CD4-positive, alpha-beta memory T cell (primary cell): ENCODE data around the gene NPAS1. TPM values are rescaled to one million over a fixed set of nuclear protein-coding genes. Genes with fewer than 3 reads are reported as not detected.
A peak's percentile ranks its signal among the peaks of the same experiment; 100 is the strongest.

Source experiments
- CTCF ChIA-PET: fragments of 350-600 bp; sonication (Branson Sonifier 250); formaldehyde crosslinking; loops from one replicate; lab custom pipeline; 2021; ENCODE audit warnings: inconsistent platforms; ENCODE audit not compliant: partially characterized antibody; lab: Charles Lee
- POLR2A ChIA-PET: fragments of 350-600 bp; sonication (Branson Sonifier 250); formaldehyde crosslinking; loops from one replicate; lab custom pipeline; 2021; ENCODE audit not compliant: partially characterized antibody; lab: Charles Lee
- DNase-seq, 5 donors: peaks; one replicate each; pipeline versions ENCODE4 v3.0.0 to v3.0.0-alpha.2; 2020 to 2022; ENCODE audit warnings: mixed read lengths in 1 of 5
- H3K27ac ChIP-seq: one replicate; pipeline ENCODE4 v1.7.0; 2013; ENCODE audit warnings: low read depth, low read length
- H3K27me3 ChIP-seq: 2 replicates; pipeline ENCODE4 v1.7.0; 2013; ENCODE audit warnings: mild to moderate bottlenecking, low read length, moderate library complexity; ENCODE audit not compliant: insufficient read depth
- H3K36me3 ChIP-seq: 2 replicates; pipeline ENCODE4 v1.7.0; 2013; ENCODE audit warnings: mild to moderate bottlenecking, low read length, moderate library complexity; ENCODE audit not compliant: insufficient read depth
- H3K4me1 ChIP-seq: 2 replicates; pipeline ENCODE4 v1.7.0; 2013; ENCODE audit warnings: mild to moderate bottlenecking, low read length, moderate library complexity; ENCODE audit not compliant: insufficient read depth
- H3K4me3 ChIP-seq, 2 donors: one replicate each; pipeline ENCODE4 v1.7.0; 2013; ENCODE audit warnings: low read length in 2 of 2, mild to moderate bottlenecking in 1 of 2
- H3K9me3 ChIP-seq, 2 donors: one replicate each; pipeline ENCODE4 v1.7.0; 2013; ENCODE audit warnings: low read length in 2 of 2, control low read depth in 1 of 2; ENCODE audit not compliant: control insufficient read depth in 1 of 2
- H3K27ac Mint-ChIP-seq, 7 donors: one replicate each; pipeline ENCODE4 v1.8.0; 2020 to 2021; ENCODE audit warnings: mixed read lengths in 7 of 7, mild to moderate bottlenecking in 6 of 7, inconsistent platforms in 3 of 7, moderate library complexity in 3 of 7
- H3K27me3 Mint-ChIP-seq, 2 donors: one replicate each; pipeline ENCODE4 v1.8.0; 2020 to 2021; ENCODE audit warnings: mixed read lengths in 2 of 2
- H3K36me3 Mint-ChIP-seq, 2 donors: one replicate each; pipeline ENCODE4 v1.8.0; 2020 to 2021; ENCODE audit warnings: mixed read lengths in 2 of 2, inconsistent platforms in 1 of 2, mild to moderate bottlenecking in 1 of 2
- H3K4me1 Mint-ChIP-seq, 4 donors: one replicate each; pipeline ENCODE4 v1.8.0; 2020 to 2021; ENCODE audit warnings: mixed read lengths in 4 of 4, mild to moderate bottlenecking in 1 of 4
- H3K4me3 Mint-ChIP-seq, 8 donors: one replicate each; pipeline ENCODE4 v1.8.0; 2020 to 2021; ENCODE audit warnings: mixed read lengths in 8 of 8, mild to moderate bottlenecking in 7 of 8, moderate library complexity in 6 of 8, inconsistent platforms in 3 of 8
- H3K9me3 Mint-ChIP-seq, 8 donors: one replicate each; pipeline ENCODE4 v1.8.0; 2020 to 2021; ENCODE audit warnings: mixed read lengths in 8 of 8, mild to moderate bottlenecking in 5 of 8, inconsistent platforms in 3 of 8, moderate library complexity in 1 of 8
- intact Hi-C: fragments of 100-400 bp; cut with micrococcal nuclease; formaldehyde crosslinking; loops from one replicate; pipeline ENCODE4 v1.15.1; 2023
- polyA plus RNA-seq, 2 donors: library from polyadenylated mRNA; unstranded; fragments of 300-500 nt; fragmentation: Illumina TruSeq; gene quantifications; one replicate each; pipeline ENCODE4 v1.2.3, GENCODE V29; 2021
- total RNA-seq, 2 experiments: library from RNA; stranded (reverse); gene quantifications; one replicate each; pipeline ENCODE4 v1.2.3, GENCODE V29; 2021

The NPAS1 gene
- total and polyA plus RNA-seq, 4 experiments from 2014 or later: 0.35 to 0.64 TPM; not detected in 2

DNA sequence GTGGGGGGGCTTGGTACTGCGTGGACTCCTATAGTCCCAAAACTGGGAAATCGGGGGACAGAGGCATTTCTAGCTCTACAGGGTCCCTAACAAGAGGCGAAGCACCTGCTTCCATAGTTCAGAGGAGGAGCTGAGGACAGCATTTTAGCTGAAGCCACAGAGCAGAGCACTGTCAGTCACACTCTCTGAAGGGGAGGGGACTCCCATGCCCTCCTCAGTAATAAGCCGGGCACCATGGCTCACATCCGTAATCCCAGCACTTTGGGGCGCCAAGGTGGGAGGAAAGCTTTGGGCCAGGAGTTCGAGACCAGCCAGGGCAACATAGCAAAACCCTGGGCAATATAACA lies 3.8 kb downstream of the NPAS1 start:
- Histone ChIP-seq H3K4me1 (peaks cover 31% of the 10 kb centered on the region), H3K27me3 (peaks cover 38% of the 10 kb centered on the region), H3K27ac (no peak overlapping the region), H3K4me3 (no peak overlapping the region), H3K9me3 (no peaks in the 10 kb centered on the region), H3K36me3 (no peaks in the 10 kb centered on the region)
- intact Hi-C loops: no loop called here
- peaks cover 7 to 21% (median 15%) of the 10 kb centered on the region in 4 donors for H3K4me1 Mint-ChIP-seq
- ChIA-PET POLR2A (no interaction called here), CTCF (interaction anchor here (0.9 to 3.5 kb wide), 4 partner anchors 9 to 14 kb away, joined by 3 to 27 read pairs (median 9); no protein-coding TSS in a partner anchor)
- peaks cover 0 to 2% (median 0%) of the 10 kb centered on the region in 8 donors for H3K9me3 Mint-ChIP-seq
- peak overlapping the region in 1 of 7 donors; percentile 43 for H3K27ac Mint-ChIP-seq
- H3K27me3 Mint-ChIP-seq: peaks cover 46 to 49% of the 10 kb centered on the region in 2 donors
- H3K36me3 Mint-ChIP-seq: no peaks in the 10 kb centered on the region
- no peak for DNase-seq
- H3K4me3 Mint-ChIP-seq: peak overlapping the region in 4 of 8 donors; percentile 48 to 75 (median 60)

DNA sequence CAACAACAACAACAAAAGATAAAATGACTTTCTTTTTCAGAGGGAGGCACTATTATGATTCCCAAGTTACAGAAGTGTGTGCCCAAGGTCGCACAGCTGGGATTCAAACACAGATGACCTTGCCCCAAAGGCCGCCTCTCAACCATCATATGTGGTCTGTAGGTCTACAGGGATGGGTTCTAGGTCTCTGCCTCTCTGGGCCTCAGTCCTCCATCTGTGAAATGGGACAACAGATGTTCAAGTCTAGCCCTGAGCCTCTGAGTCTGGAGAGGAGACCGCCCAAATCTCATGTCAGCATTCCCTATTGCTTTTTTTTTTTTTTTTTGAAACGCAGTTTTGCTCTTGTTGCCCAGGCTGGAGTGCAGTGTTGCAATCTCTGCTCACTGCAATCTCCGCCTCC lies 4.9 kb downstream of the NPAS1 start:
- H3K36me3 ChIP-seq: no peaks in the 10 kb centered on the region
- Mint-ChIP-seq H3K27me3 (peaks cover 42 to 48% of the 10 kb centered on the region in 2 donors), H3K27ac (no peak overlapping the region), H3K9me3 (peaks cover 0 to 2% (median 0%) of the 10 kb centered on the region in 8 donors), H3K4me3 (no peak overlapping the region), H3K36me3 (no peaks in the 10 kb centered on the region), H3K4me1 (peaks cover 7 to 16% (median 12%) of the 10 kb centered on the region in 4 donors)
- H3K9me3 ChIP-seq: no peaks in the 10 kb centered on the region
- no peak for DNase-seq
- no peak overlapping the region for H3K4me3 ChIP-seq
- H3K27me3 ChIP-seq: peaks cover 42% of the 10 kb centered on the region
- CTCF ChIA-PET: interaction anchor here (3.5 kb wide), 1 partner anchor 11 kb away, joined by 27 read pairs; no protein-coding TSS in a partner anchor
- peaks cover 31% of the 10 kb centered on the region for H3K4me1 ChIP-seq
- no peak overlapping the region for H3K27ac ChIP-seq
- intact Hi-C loops: no loop called here
- POLR2A ChIA-PET: interaction anchor here (0.7 kb wide), 1 partner anchor 19 kb away, joined by 5 read pairs; no protein-coding TSS in a partner anchor

- H3K4me3 Mint-ChIP-seq: peak overlapping the region in 1 of 8 donors; percentile 38
- H3K27ac Mint-ChIP-seq: no peak overlapping the region
- ChIA-PET POLR2A (no interaction called here), CTCF (interaction anchor here (3.5 kb wide), 1 partner anchor 13 kb away, joined by 27 read pairs; no protein-coding TSS in a partner anchor)
- no peak for DNase-seq
- Histone ChIP-seq H3K27ac (no peak overlapping the region), H3K4me3 (no peak overlapping the region), H3K36me3 (no peaks in the 10 kb centered on the region), H3K27me3 (peaks cover 39% of the 10 kb centered on the region), H3K9me3 (no peaks in the 10 kb centered on the region), H3K4me1 (peaks cover 21% of the 10 kb centered on the region)
- no peaks in the 10 kb centered on the region for H3K36me3 Mint-ChIP-seq
- H3K27me3 Mint-ChIP-seq: peaks cover 46 to 51% of the 10 kb centered on the region in 2 donors
- peaks cover 6 to 10% (median 9%) of the 10 kb centered on the region in 4 donors for H3K4me1 Mint-ChIP-seq
- peaks cover 0 to 2% (median 0%) of the 10 kb centered on the region in 8 donors for H3K9me3 Mint-ChIP-seq
- intact Hi-C loops: no loop called here
Observed at GRCh38 chr19:47026156-47026555, 6.5 kb downstream of the NPAS1 start.

GRCh38 chr19:47026889-47027288 lies 7.3 kb downstream of the NPAS1 start:
- ChIA-PET POLR2A (no interaction called here), CTCF (interaction anchor here (3.5 kb wide), 1 partner anchor 14 kb away, joined by 27 read pairs; no protein-coding TSS in a partner anchor)
- Mint-ChIP-seq H3K36me3 (no peaks in the 10 kb centered on the region), H3K4me1 (peaks cover 5 to 9% (median 8%) of the 10 kb centered on the region in 4 donors), H3K27me3 (peaks cover 48 to 49% of the 10 kb centered on the region in 2 donors), H3K4me3 (no peak overlapping the region), H3K9me3 (peaks cover 0 to 2% (median 0%) of the 10 kb centered on the region in 8 donors), H3K27ac (no peak overlapping the region)
- H3K4me1 ChIP-seq: peaks cover 14% of the 10 kb centered on the region
- H3K9me3 ChIP-seq: no peaks in the 10 kb centered on the region
- DNase-seq: no peak
- H3K4me3 ChIP-seq: no peak overlapping the region
- no peak overlapping the region for H3K27ac ChIP-seq
- intact Hi-C loops: no loop called here
- H3K27me3 ChIP-seq: peaks cover 31% of the 10 kb centered on the region
- no peaks in the 10 kb centered on the region for H3K36me3 ChIP-seq

DNA sequence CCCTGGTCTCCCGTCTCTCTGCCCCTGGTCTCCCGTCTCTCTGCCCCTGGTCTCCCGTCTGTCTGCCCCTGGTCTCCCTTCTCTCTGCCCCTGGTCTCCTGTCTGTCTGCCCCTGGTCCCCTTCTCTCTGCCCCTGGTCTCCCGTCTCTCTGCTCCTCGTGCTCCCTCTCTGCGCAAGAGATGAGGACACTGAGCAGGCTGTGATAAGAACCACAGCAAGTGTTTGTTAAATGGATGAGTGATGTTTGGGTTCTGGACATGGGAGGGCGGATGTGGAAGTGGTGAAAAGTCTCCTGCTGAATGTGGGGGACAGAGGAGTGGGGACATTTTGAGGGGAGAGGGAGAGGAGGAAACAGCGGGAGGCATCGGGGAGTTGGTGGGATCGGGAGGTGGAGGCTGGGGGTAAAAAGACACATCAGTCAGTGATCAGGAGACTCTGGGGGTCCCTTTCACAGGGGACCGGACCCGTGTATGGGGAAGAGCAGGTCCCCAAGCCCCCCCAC lies 8.0 kb downstream of the NPAS1 start:
- Histone ChIP-seq H3K27me3 (peaks cover 26% of the 10 kb centered on the region), H3K27ac (no peak overlapping the region), H3K4me3 (no peak overlapping the region), H3K9me3 (no peaks in the 10 kb centered on the region), H3K36me3 (no peaks in the 10 kb centered on the region), H3K4me1 (peaks cover 16% of the 10 kb centered on the region)
- Mint-ChIP-seq H3K9me3 (peaks cover 0 to 2% (median 0%) of the 10 kb centered on the region in 8 donors), H3K27ac (no peak overlapping the region), H3K4me1 (peaks cover 5 to 16% (median 9%) of the 10 kb centered on the region in 4 donors), H3K36me3 (no peaks in the 10 kb centered on the region), H3K27me3 (peaks cover 46 to 50% of the 10 kb centered on the region in 2 donors), H3K4me3 (no peak overlapping the region)
- no peak for DNase-seq
- ChIA-PET CTCF (interaction anchor here (1.9 kb wide), 1 partner anchor 15 kb away, joined by 17 read pairs; no protein-coding TSS in a partner anchor), POLR2A (no interaction called here)
- intact Hi-C loops: no loop called here

- H3K27ac ChIP-seq: no peak overlapping the region
- H3K27me3 Mint-ChIP-seq: peaks cover 41 to 46% of the 10 kb centered on the region in 2 donors
- H3K4me3 Mint-ChIP-seq: no peak overlapping the region
Observed at GRCh38 chr19:47028195-47028601, 8.6 kb downstream of the NPAS1 start.

DNA sequence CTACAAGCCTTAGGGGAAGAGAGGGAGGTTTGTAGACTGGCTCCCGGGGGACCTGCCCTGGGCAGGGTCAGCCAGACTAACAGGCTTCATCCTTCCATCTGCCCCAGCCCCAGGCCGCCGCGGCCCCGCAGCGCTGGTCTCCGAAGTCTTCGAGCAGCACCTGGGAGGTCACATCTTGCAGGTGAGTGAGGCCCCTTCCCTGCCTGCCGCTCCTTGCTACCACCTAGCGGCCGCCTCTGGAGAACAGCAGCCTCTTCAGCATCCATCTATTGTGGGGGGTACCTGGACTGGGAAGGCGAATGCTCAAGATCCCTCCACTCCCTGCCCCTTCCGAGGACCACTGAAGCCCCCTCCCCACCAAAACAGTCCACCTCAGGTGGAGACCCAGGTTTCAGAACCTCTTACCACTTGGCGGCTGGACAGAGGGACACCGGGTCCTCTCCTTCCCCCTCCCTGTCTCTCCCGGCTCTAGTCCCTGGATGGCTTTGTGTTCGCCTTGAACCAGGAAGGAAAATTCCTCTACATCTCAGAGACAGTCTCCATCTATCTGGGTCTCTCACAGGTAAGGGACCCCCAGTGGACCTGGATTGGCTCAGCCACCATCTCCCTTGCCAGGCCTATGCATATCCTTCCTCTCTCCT lies 12.7 kb downstream of the NPAS1 start:
- CTCF ChIA-PET: interaction anchor here (2.3 to 4.8 kb wide), 2 partner anchors 19 kb away, joined by 17 to 43 read pairs; no protein-coding TSS in a partner anchor
- Histone ChIP-seq H3K9me3 (no peaks in the 10 kb centered on the region), H3K36me3 (no peaks in the 10 kb centered on the region), H3K4me3 (no peak overlapping the region), H3K27me3 (peaks cover 13% of the 10 kb centered on the region), H3K27ac (no peak overlapping the region), H3K4me1 (peaks cover 23% of the 10 kb centered on the region)
- H3K4me1 Mint-ChIP-seq: peaks cover 9 to 32% (median 18%) of the 10 kb centered on the region in 4 donors
- DNase-seq: peak; percentile 55 to 66 (median 64)
- H3K36me3 Mint-ChIP-seq: peaks cover 0 to 1% of the 10 kb centered on the region in 2 donors
- intact Hi-C loops: loop anchor here (1.0 kb wide), 1 partner anchor 19 kb away; no protein-coding TSS in a partner anchor
- no peak overlapping the region for H3K27ac Mint-ChIP-seq
- H3K27me3 Mint-ChIP-seq: peaks cover 22 to 33% of the 10 kb centered on the region in 2 donors
- peak overlapping the region in 1 of 8 donors; percentile 3 for H3K4me3 Mint-ChIP-seq
- POLR2A ChIA-PET: no interaction called here
- peaks cover 0 to 1% (median 0%) of the 10 kb centered on the region in 8 donors for H3K9me3 Mint-ChIP-seq

More at GRCh38 chr19:47028195-47028601, 8.6 kb downstream of the NPAS1 start:
- intact Hi-C loops: no loop called here
- no peaks in the 10 kb centered on the region for H3K36me3 ChIP-seq
- peaks cover 20% of the 10 kb centered on the region for H3K27me3 ChIP-seq
- DNase-seq: no peak
- ChIA-PET CTCF (interaction anchor here (1.9 kb wide), 1 partner anchor 15 kb away, joined by 17 read pairs; no protein-coding TSS in a partner anchor), POLR2A (interaction anchor here (1.1 kb wide), 1 partner anchor 15 kb away, joined by 3 read pairs; no protein-coding TSS in a partner anchor)
- Mint-ChIP-seq H3K9me3 (peaks cover 0 to 2% (median 0%) of the 10 kb centered on the region in 8 donors), H3K27ac (no peak overlapping the region), H3K36me3 (no peaks in the 10 kb centered on the region), H3K4me1 (peaks cover 2 to 12% (median 6%) of the 10 kb centered on the region in 4 donors)
- no peak overlapping the region for H3K4me3 ChIP-seq
- H3K4me1 ChIP-seq: peaks cover 11% of the 10 kb centered on the region
- no peaks in the 10 kb centered on the region for H3K9me3 ChIP-seq
